Measurements from ENCODE around the gene PRSS22.

PRSS22 gene

DNA sequence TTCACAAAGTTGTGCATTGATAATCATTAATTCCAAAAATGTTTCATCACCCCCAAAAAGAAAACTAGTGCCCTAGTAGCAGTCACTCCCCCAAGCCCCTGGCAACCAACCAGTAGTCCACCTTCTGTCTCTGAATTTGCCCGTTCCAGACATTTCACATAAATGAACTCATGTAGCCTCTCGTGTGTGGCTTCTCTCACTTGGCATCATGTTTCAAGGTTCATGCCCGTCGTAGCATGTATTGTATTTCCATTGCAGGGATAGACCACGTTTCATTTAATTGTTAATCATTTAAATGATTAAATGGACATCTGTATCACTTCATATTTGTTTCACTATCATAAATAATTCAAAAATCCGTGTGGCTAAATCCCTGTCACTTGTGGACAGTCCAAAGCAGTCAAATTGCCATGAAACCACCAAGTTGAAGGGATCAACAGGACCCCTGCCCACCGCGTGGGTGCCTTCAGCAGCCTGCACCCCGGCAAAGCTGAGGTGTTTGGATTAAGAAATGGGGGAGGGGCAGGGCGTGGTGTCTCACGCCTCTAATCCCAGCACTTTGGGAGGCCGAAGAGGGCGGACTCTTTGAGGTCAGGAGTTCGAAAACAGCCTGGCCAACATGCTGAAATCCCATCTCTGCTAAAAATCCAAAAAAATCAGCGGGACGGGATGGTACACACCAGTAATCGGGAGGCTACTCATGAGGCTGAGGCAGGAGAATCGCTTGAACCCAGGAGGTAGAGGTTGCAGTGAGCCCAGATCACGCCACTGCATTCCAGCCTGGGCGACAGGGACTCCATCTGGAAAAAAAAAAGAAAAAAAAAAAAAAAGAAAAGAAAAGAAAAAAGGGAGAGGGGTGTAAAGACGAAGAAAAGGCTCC is 16.3 kb upstream of the PRSS22 start:
- Histone ChIP-seq H3K9me3 (ENCODE audit: severe bottlenecking) (no peaks in the 10 kb centered on the region), H3K27ac (peak overlapping the region; percentile 35), H3K4me3 (ENCODE audit: low read depth, low read length) (peak overlapping the region; percentile 27), H3K36me3 (no peaks in the 10 kb centered on the region), H3K27me3 (ENCODE audit: insufficient read depth, low read depth, severe bottlenecking) (no peaks in the 10 kb centered on the region)
- TF ChIP-seq, protein P1, sequence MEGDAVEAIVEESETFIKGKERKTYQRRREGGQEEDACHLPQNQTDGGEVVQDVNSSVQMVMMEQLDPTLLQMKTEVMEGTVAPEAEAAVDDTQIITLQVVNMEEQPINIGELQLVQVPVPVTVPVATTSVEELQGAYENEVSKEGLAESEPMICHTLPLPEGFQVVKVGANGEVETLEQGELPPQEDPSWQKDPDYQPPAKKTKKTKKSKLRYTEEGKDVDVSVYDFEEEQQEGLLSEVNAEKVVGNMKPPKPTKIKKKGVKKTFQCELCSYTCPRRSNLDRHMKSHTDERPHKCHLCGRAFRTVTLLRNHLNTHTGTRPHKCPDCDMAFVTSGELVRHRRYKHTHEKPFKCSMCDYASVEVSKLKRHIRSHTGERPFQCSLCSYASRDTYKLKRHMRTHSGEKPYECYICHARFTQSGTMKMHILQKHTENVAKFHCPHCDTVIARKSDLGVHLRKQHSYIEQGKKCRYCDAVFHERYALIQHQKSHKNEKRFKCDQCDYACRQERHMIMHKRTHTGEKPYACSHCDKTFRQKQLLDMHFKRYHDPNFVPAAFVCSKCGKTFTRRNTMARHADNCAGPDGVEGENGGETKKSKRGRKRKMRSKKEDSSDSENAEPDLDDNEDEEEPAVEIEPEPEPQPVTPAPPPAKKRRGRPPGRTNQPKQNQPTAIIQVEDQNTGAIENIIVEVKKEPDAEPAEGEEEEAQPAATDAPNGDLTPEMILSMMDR (IDR thresholded peaks at IDR 0.05; ENCODE audit: low read depth, low read length) = no peak
- peak; percentile 40 for DNase-seq

GRCh38 chr16:2871926-2872325 is 14.0 kb upstream of the PRSS22 start:
- TF ChIP-seq, protein P1 (IDR thresholded peaks at IDR 0.05; ENCODE audit: low read depth, low read length) = no peak
- H3K36me3 ChIP-seq = no peaks in the 10 kb centered on the region
- H3K27me3 ChIP-seq (ENCODE audit: insufficient read depth, low read depth, severe bottlenecking) = no peaks in the 10 kb centered on the region
- H3K9me3 ChIP-seq (ENCODE audit: severe bottlenecking) = no peaks in the 10 kb centered on the region
- H3K27ac ChIP-seq = no peak overlapping the region
- H3K4me3 ChIP-seq (ENCODE audit: low read depth, low read length) = no peak overlapping the region
- no peak for DNase-seq

DNA sequence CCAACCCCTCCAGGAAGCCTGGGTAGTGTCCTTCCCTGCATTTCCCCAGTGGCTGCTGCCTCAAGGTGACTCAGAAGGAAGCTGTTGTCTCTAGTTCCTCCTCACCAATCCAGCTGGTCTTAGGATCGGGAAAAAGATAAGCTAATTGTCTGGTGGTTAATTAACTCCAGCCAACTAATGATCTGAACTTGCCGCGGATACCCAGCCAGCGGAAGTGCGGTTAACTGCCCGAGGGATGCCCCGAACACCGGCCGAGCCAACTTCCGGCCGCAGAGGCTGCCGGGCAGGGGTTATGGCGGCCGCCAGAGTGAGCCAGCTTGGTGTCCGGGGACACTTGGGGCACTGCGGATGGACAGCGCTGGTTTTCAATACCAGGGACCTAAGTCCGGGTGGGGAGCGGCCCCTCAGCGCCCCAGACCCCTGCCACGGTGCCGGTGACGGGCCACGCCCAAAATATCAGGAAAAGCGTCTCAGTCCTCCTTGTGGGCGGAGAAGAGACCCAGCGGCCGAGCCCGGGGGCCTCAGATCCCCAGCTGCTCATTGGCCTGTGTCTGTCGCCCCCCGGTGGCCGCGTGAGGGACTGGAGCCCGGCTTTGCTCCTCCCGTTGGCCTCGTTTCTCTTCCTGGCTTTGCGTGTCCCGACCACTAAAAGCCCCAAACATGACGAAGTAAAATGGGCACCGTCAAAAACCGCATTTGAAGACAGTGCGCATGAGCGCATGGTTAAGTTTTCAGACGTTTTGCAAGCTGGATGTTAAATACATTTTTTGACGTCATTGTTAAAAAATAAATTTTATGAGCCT is 10.2 kb upstream of the PRSS22 start:
- DNase-seq = peak; percentile 93
- Histone ChIP-seq H3K36me3 (no peaks in the 10 kb centered on the region), H3K27ac (peak overlapping the region; percentile 85), H3K27me3 (ENCODE audit: insufficient read depth, low read depth, severe bottlenecking) (no peaks in the 10 kb centered on the region), H3K4me3 (ENCODE audit: low read depth, low read length) (peak overlapping the region; percentile 71), H3K9me3 (ENCODE audit: severe bottlenecking) (no peaks in the 10 kb centered on the region)
- TF ChIP-seq, protein P1 (IDR thresholded peaks at IDR 0.05; ENCODE audit: low read depth, low read length) = peak; percentile 93

- no peak for DNase-seq
Measured at GRCh38 chr16:2867661-2867986, 9.7 kb upstream of the PRSS22 start.

GRCh38 chr16:2866431-2866830 is 8.5 kb upstream of the PRSS22 start:
- H3K27ac ChIP-seq = no peak overlapping the region

More at GRCh38 chr16:2867661-2867986, 9.7 kb upstream of the PRSS22 start:
- Histone ChIP-seq H3K36me3 (no peaks in the 10 kb centered on the region), H3K9me3 (ENCODE audit: severe bottlenecking) (no peaks in the 10 kb centered on the region), H3K27me3 (ENCODE audit: insufficient read depth, low read depth, severe bottlenecking) (no peaks in the 10 kb centered on the region), H3K27ac (peak overlapping the region; percentile 85), H3K4me3 (ENCODE audit: low read depth, low read length) (peak overlapping the region; percentile 71)
- TF ChIP-seq, protein P1 (IDR thresholded peaks at IDR 0.05; ENCODE audit: low read depth, low read length) = no peak

More at GRCh38 chr16:2866431-2866830, 8.5 kb upstream of the PRSS22 start:
- Histone ChIP-seq H3K36me3 (no peaks in the 10 kb centered on the region), H3K27me3 (ENCODE audit: insufficient read depth, low read depth, severe bottlenecking) (no peaks in the 10 kb centered on the region), H3K9me3 (ENCODE audit: severe bottlenecking) (no peaks in the 10 kb centered on the region), H3K4me3 (ENCODE audit: low read depth, low read length) (no peak overlapping the region)
- no peak for DNase-seq
- TF ChIP-seq, protein P1 (IDR thresholded peaks at IDR 0.05; ENCODE audit: low read depth, low read length) = no peak

Measured in WERI-Rb-1 (cell line).